HG03469 (cell line): ENCODE data around the gene GALNT18.
A peak's percentile ranks its signal among the peaks of the same experiment; 100 is the strongest.

Source experiments
- ATAC-seq: cut with Tn5 transposase; IDR thresholded peaks from one replicate; pipeline ENCODE4 v1.9.1; 2021; ENCODE audit warnings: mild to moderate bottlenecking, moderate library complexity, moderate number of reproducible peaks; ENCODE audit not compliant: unreplicated experiment

The GALNT18 gene

GRCh38 chr11:11621573-11622339 lies at the start of gene GALNT18:
Gene GALNT18, minus strand, starts transcription at chr11:11622005.
- ATAC-seq, result peak; percentile 90

GRCh38 chr11:11670574-11670973 lies 48.8 kb upstream of the GALNT18 start:
- ATAC-seq, result no peak

- no peak for ATAC-seq
Measured at GRCh38 chr11:11669233-11669846, 47.5 kb upstream of the GALNT18 start.

GRCh38 chr11:11668781-11669180 lies 47.0 kb upstream of the GALNT18 start:
- ATAC-seq, result no peak

- no peak for ATAC-seq
Measured at GRCh38 chr11:11668274-11668673, 46.5 kb upstream of the GALNT18 start.

GRCh38 chr11:11667056-11667455 lies 45.3 kb upstream of the GALNT18 start:
- no peak for ATAC-seq

- ATAC-seq, result no peak
Measured at GRCh38 chr11:11665407-11665806, 43.6 kb upstream of the GALNT18 start.

GRCh38 chr11:11663907-11664306 lies 42.1 kb upstream of the GALNT18 start:
- ATAC-seq, result no peak

GRCh38 chr11:11662578-11662977 lies 40.8 kb upstream of the GALNT18 start:
- ATAC-seq, result no peak

GRCh38 chr11:11661326-11662040 lies 39.7 kb upstream of the GALNT18 start:
- ATAC-seq, result no peak

GRCh38 chr11:11660363-11660740 lies 38.5 kb upstream of the GALNT18 start:
- no peak for ATAC-seq

GRCh38 chr11:11659567-11660362 lies 38.0 kb upstream of the GALNT18 start:
- ATAC-seq, result no peak

- no peak for ATAC-seq
Measured at GRCh38 chr11:11657218-11657955, 35.6 kb upstream of the GALNT18 start.

GRCh38 chr11:11641581-11641980 lies 19.8 kb upstream of the GALNT18 start:
- ATAC-seq, result no peak

GRCh38 chr11:11640996-11641395 lies 19.2 kb upstream of the GALNT18 start:
- ATAC-seq, result no peak

- ATAC-seq, result no peak
Measured at GRCh38 chr11:11640152-11640551, 18.3 kb upstream of the GALNT18 start.

- no peak for ATAC-seq
Measured at GRCh38 chr11:11636671-11637070, 14.9 kb upstream of the GALNT18 start.

- no peak for ATAC-seq
Measured at GRCh38 chr11:11635443-11635842, 13.6 kb upstream of the GALNT18 start.

GRCh38 chr11:11629368-11629767 lies 7.6 kb upstream of the GALNT18 start:
- no peak for ATAC-seq

- ATAC-seq, result no peak
Measured at GRCh38 chr11:11628651-11629050, 6.8 kb upstream of the GALNT18 start.
